HepG2 (cell line): Measurements from ENCODE around the gene APOM. TPM values are rescaled to one million over a fixed set of nuclear protein-coding genes. Genes with fewer than 3 reads are reported as not detected.

Experiments
- ATAC-seq: fragments of 200-7000 bp; cut with Tn5 transposase; 3 replicates; pipeline ENCODE4 v1.9.1; 2020; ENCODE audit warnings: mild to moderate bottlenecking, moderate library complexity
- BruUV-seq: library from RNA; stranded (reverse); fragments of 400-500 nt; replicated peaks from 2 replicates; lab custom pipeline; 2021; lab: Mats Ljungman, UMichigan
- CTCF ChIA-PET: fragments of 300-600 bp; formaldehyde crosslinking; extraction: SDS; loops from one replicate; lab custom pipeline; 2021; ENCODE audit warnings: low total read pairs, inconsistent platforms, low intra/inter-chr PET ratio; lab: Yijun Ruan, JAX
- POLR2A ChIA-PET: fragments of 350-600 bp; sonication (Branson Sonifier 250); formaldehyde crosslinking; loops from one replicate; lab custom pipeline; 2020; ENCODE audit warnings: antibody characterized with exemption, inconsistent platforms; lab: Yijun Ruan, JAX
- DNase-seq: peaks from one replicate; pipeline ENCODE4 v3.0.0-alpha.2; 2015; ENCODE audit warnings: low spot score
- FAIRE-seq: peaks from 3 replicates; lab custom pipeline; 2011; peaks lifted over from hg19 to GRCh38; lab: Jason Lieb, UNC
- H2AFZ ChIP-seq: one replicate; pipeline ENCODE4 v1.6.1; 2011; ENCODE audit warnings: low read length, inconsistent platforms
- H3K27ac ChIP-seq: fragments of 300-600 bp; 3 replicates; pipeline ENCODE4 v1.8.0; 2011; ENCODE audit warnings: mixed run types, mild to moderate bottlenecking, mixed read lengths, low read length, inconsistent platforms; ENCODE audit not compliant: insufficient read depth; ENCODE audit errors: extremely low read length
- H3K27me3 ChIP-seq, 2 experiments: fragments of 200-600 bp in 1 of 2; 2 replicates in 1 of 2; 3 replicates in 1 of 2; pipeline versions ENCODE4 v1.6.0 to v1.8.0; 2011; ENCODE audit warnings: low read length in 2 of 2, mild to moderate bottlenecking in 2 of 2, moderate library complexity in 2 of 2, inconsistent platforms in 1 of 2; ENCODE audit not compliant: insufficient read depth in 2 of 2, control insufficient read depth in 1 of 2
- H3K36me3 ChIP-seq, 2 experiments: fragments of 200-600 bp in 1 of 2; replicated peaks in 1 of 2; 2 replicates in 1 of 2; 3 replicates in 1 of 2; pipeline versions ENCODE4 v1.5.1 to v1.8.0; 2011; ENCODE audit warnings: low read length in 2 of 2, inconsistent platforms in 1 of 2; ENCODE audit not compliant: insufficient read depth in 2 of 2, control insufficient read depth in 1 of 2
- H3K4me1 ChIP-seq: 2 replicates; pipeline ENCODE4 v1.5.1; 2012; ENCODE audit warnings: low read length, inconsistent platforms; ENCODE audit not compliant: insufficient read depth
- H3K4me2 ChIP-seq: 2 replicates; pipeline ENCODE4 v1.6.0; 2011; ENCODE audit warnings: low read depth, low read length, inconsistent platforms
- H3K4me3 ChIP-seq, 3 experiments: fragments of 200-600 bp in 1 of 3; sonication (generic), shearing (Covaris generic) in 1 of 3; replicated peaks in 1 of 3; 2 replicates each; pipeline ENCODE4 v1.5.1; 2011 to 2016; ENCODE audit warnings: low read length in 3 of 3, inconsistent platforms in 2 of 3, low read depth in 2 of 3, mild to moderate bottlenecking in 2 of 3, control low read depth in 1 of 3, mixed read lengths in 1 of 3; ENCODE audit not compliant: insufficient read depth in 1 of 3
- H3K79me2 ChIP-seq: one replicate; pipeline ENCODE4 v1.6.1; 2011; ENCODE audit warnings: low read length, inconsistent platforms; ENCODE audit not compliant: insufficient read depth
- H3K9ac ChIP-seq: 2 replicates; pipeline ENCODE4 v1.6.0; 2011; ENCODE audit warnings: mild to moderate bottlenecking, low read depth, low read length, inconsistent platforms; ENCODE audit not compliant: insufficient read depth
- H3K9me3 ChIP-seq: 2 replicates; pipeline ENCODE4 v1.5.1; 2012; ENCODE audit warnings: mild to moderate bottlenecking, low read length
- H4K20me1 ChIP-seq: 2 replicates; pipeline ENCODE4 v1.6.0; 2011; ENCODE audit warnings: inconsistent platforms, mild to moderate bottlenecking, low read length, moderate library complexity; ENCODE audit not compliant: insufficient read depth
- ARHGAP35 ChIP-seq: sonication (generic); formaldehyde crosslinking; IDR thresholded peaks from 2 replicates; pipeline ENCODE4 v1.9.0; 2022; ENCODE audit warnings: mild to moderate bottlenecking, inconsistent platforms, moderate library complexity, missing genetic modification reagents, borderline replicate concordance
- ATF2 ChIP-seq: sonication (generic); formaldehyde crosslinking; IDR thresholded peaks from 2 replicates; pipeline ENCODE4 v1.4.0; 2020; ENCODE audit warnings: missing genetic modification reagents
- MTF2 ChIP-seq: sonication (generic); formaldehyde crosslinking; IDR thresholded peaks from 2 replicates; pipeline ENCODE4 v1.5.0; 2020; ENCODE audit warnings: missing genetic modification reagents, borderline replicate concordance
- MXI1 ChIP-seq: IDR thresholded peaks from 3 replicates; pipeline ENCODE4 v1.6.1; 2012; ENCODE audit warnings: low read depth, low read length, inconsistent platforms, borderline replicate concordance
- NFKB2 ChIP-seq: sonication (generic); formaldehyde crosslinking; IDR thresholded peaks from 2 replicates; pipeline ENCODE4 v1.4.0; 2020; ENCODE audit warnings: missing genetic modification reagents, borderline replicate concordance
- PPARG ChIP-seq: conservative IDR thresholded peaks from 2 replicates; pipeline ENCODE4 v1.6.1; 2016; ENCODE audit warnings: missing biosample characterization, missing genetic modification reagents
- REXO4 ChIP-seq: sonication (generic); formaldehyde crosslinking; IDR thresholded peaks from 2 replicates; pipeline ENCODE4 v1.8.0; 2022; ENCODE audit warnings: missing genetic modification reagents, mild to moderate bottlenecking, borderline replicate concordance
- TMF1 ChIP-seq: sonication (generic); formaldehyde crosslinking; IDR thresholded peaks from 2 replicates; pipeline ENCODE4 v1.8.1; 2022; ENCODE audit warnings: low read depth, missing genetic modification reagents
- ZFP37 ChIP-seq: sonication (generic); formaldehyde crosslinking; IDR thresholded peaks from 2 replicates; pipeline ENCODE4 v1.4.0; 2020; ENCODE audit warnings: missing genetic modification reagents, borderline replicate concordance
- ZNF276 ChIP-seq: sonication (generic); formaldehyde crosslinking; IDR thresholded peaks from 2 replicates; pipeline ENCODE4 v1.4.0; 2020; ENCODE audit warnings: mild to moderate bottlenecking, low read depth, missing genetic modification reagents
- ZNF674 ChIP-seq: sonication (generic); formaldehyde crosslinking; IDR thresholded peaks from 2 replicates; pipeline ENCODE4 v1.5.0; 2020; ENCODE audit warnings: low read depth, mild to moderate bottlenecking, missing genetic modification reagents
- ZNF678 ChIP-seq: sonication (generic); formaldehyde crosslinking; IDR thresholded peaks from 2 replicates; pipeline ENCODE4 v1.4.0; 2020; ENCODE audit warnings: mild to moderate bottlenecking, missing genetic modification reagents
- ZNF747 ChIP-seq: sonication (generic); formaldehyde crosslinking; IDR thresholded peaks from 2 replicates; pipeline ENCODE4 v1.8.1; 2023; ENCODE audit warnings: missing genetic modification reagents, mild to moderate bottlenecking, borderline replicate concordance
- ZNF770 ChIP-seq: sonication (generic); formaldehyde crosslinking; IDR thresholded peaks from 2 replicates; pipeline ENCODE4 v1.5.0; 2020; ENCODE audit warnings: mild to moderate bottlenecking, missing genetic modification reagents
- ZNF878 ChIP-seq: sonication (generic); formaldehyde crosslinking; IDR thresholded peaks from 2 replicates; pipeline ENCODE4 v1.8.1; 2023; ENCODE audit warnings: mild to moderate bottlenecking, missing genetic modification reagents, moderate library complexity
- WGBS: methylation state at CpG from one replicate; pipeline ENCODE4 v1.1.6; 2017; ENCODE audit warnings: low lambda C conversion rate; 5-methylcytosine and 5-hydroxymethylcytosine counted together
- in situ Hi-C: cut with HindIII; loops from 2 replicates; pipeline ENCODE4 v1.10.0; 2017; ENCODE audit warnings: low pct_unique_long_range_greater_than_20kb; ENCODE audit not compliant: extremely low pct_ligation_motif_present
- intact Hi-C: fragments of 100-400 bp; cut with micrococcal nuclease; formaldehyde crosslinking; loops from one replicate; pipeline ENCODE4 v1.10.0; 2022; ENCODE audit not compliant: unreplicated experiment
- polyA plus RNA-seq, 8 experiments: library from polyadenylated mRNA; depleted of rRNA in 3 of 8; stranded (reverse) in 7 of 8; unstranded in 1 of 8; fragments of >200 nt; fragmentation: Illumina TruSeq in 4 of 8; extraction: Trizol in 4 of 8; gene quantifications; 2 replicates each; pipeline versions ENCODE4 v1.2.1 to v1.2.3, GENCODE V29; 2011 to 2016; ENCODE audit warnings: low read depth in 4 of 8, missing spikeins in 1 of 8, mixed read lengths in 1 of 8; ENCODE audit not compliant: insufficient read depth in 1 of 8
- total RNA-seq, 5 experiments: library from RNA; depleted of rRNA; stranded (reverse); fragments of >200 nt; fragmentation: Illumina TruSeq; extraction: Trizol; gene quantifications; 2 replicates each; pipeline ENCODE4 v1.2.3, GENCODE V29; 2016; ENCODE audit warnings: low read depth in 1 of 5

The APOM gene
- total and polyA plus RNA-seq, 2 of the 13 experiments (the other 11 are each of a cell fraction or from before 2014, with no cell fraction given) = 98.2 to 1,140 TPM

- TF ChIP-seq ZNF276 (CRISPR knock-in tag) (no peak; the same call in 1 of the 2 replicates), PPARG (CRISPR knock-in tag) (peak; percentile 37; the same call in 1 of the 2 replicates), ZNF678 (CRISPR knock-in tag) (peak; percentile 77; the same call in 1 of the 2 replicates), REXO4 (CRISPR knock-in tag) (no peak), NFKB2 (CRISPR knock-in tag) (peak; percentile 48; the same call in 1 of the 2 replicates)
Measured at GRCh38 chr6:31620586-31621319, 34.9 kb upstream of the APOM start, which contains the start of gene PRRC2A (continued).

- Histone ChIP-seq H3K4me1 (peaks cover 22% of the 10 kb centered on the region), H3K27me3 (no peaks in the 10 kb centered on the region; a peak in 1 of 5 replicates), H3K9me3 (no peaks in the 10 kb centered on the region), H3K4me2 (peak overlapping the region; percentile 98), H3K79me2 (peaks cover 37% of the 10 kb centered on the region), H2AFZ (no peak overlapping the region), H3K36me3 (peaks cover 29 to 40% of the 10 kb centered on the region in 2 experiments), H3K9ac (peak overlapping the region; percentile 97), H3K4me3 (peak overlapping the region; percentile 83 to 100 (median 99)), H4K20me1 (peaks cover 11% of the 10 kb centered on the region; the same call in 1 of the 2 replicates), H3K27ac (peak overlapping the region; percentile 98)
- FAIRE-seq (no peak), ATAC-seq (no peak), DNase-seq (no peak)
- in situ Hi-C loops = no loop called here
- intact Hi-C loops = loop anchor here (5.0 kb wide), 1 partner anchor 46 kb away; the partner anchor contains the start of genes CSNK2B and LY6G5B
- BruUV-seq = TSS peak; percentile 68
- WGBS = 6% methylated on average over 15 of the region's 15 CpGs
- CTCF ChIA-PET = no interaction called here
- POLR2A ChIA-PET = interaction anchor here (0.5 to 4.8 kb wide), 14 partner anchors 8 to 209 kb away, joined by 3 to 78 read pairs (median 4); partner anchors contain the start of genes APOM, BAG6, C6orf47 and CSNK2B
- 0 out of 2 replicates have a peak, but pooled peaks have one; percentile 5 for TF ChIP-seq ZNF878
- TF ChIP-seq MXI1 = no peak
- 0 out of 2 replicates have a peak, but pooled peaks have one; percentile 4 for TF ChIP-seq MTF2
- TF ChIP-seq ZFP37 = no peak
- TF ChIP-seq ARHGAP35 = 0 out of 2 replicates have a peak, but pooled peaks have one; percentile 4
- 0 out of 2 replicates have a peak, but pooled peaks have one; percentile 23 for TF ChIP-seq ZNF674 (CRISPR knock-in tag)
- TF ChIP-seq TMF1 = no peak
- peak; percentile 5; the same call in 1 of the 2 replicates for TF ChIP-seq ZNF747
- no peak for TF ChIP-seq ZNF770 (CRISPR knock-in tag)
- 0 out of 2 replicates have a peak, but pooled peaks have one; percentile 7 for TF ChIP-seq ATF2 (CRISPR knock-in tag)
Measured at GRCh38 chr6:31621320-31621939, 34.3 kb upstream of the APOM start.
